ENCODE results near the gene HLTF.

The HLTF gene

DNA sequence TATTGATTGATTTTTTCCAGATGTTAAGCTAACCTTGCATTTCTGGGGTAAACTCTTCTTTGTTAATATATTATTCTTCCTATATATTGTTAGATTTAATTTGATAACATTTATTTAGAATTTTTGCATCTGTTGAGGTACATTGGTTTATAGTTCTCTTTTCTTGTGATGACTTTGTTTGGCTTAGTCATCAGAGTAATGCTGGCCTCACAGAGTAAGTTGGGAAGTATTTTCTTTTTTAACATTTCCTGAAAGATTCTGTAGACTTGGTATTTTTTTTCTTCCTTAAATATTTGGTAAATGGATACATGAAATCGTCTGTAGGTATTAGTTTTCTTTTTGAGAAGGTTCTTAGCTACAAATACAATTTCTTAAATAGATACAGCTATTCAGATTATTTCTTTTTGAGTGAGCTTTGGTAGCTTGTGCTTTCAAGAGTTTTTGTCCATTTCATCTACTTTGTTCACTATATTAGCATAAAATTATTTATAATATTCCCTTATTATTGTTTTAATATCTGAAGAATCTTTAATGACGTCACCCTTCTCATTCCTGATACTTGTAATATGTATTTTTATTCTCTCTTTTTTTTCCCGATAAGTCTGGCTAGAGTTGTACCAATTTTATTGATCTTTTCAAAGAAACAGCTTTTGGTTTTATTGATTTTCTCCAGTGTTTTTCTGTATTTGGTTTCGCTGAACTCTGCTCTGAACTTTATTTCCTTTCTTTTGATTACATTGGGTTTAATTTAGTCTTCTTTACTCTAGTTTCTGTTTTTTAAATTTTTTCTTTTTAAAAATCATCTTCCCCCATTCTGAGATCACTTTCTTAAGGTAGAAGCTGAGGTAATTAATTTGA is 36.6 kb upstream of the HLTF start:
- H3K4me3 ChIP-seq (ENCODE audit: low read length), result no peak overlapping the region
- no peak for DNase-seq (ENCODE audit: low read depth)
- TF ChIP-seq, protein P1, sequence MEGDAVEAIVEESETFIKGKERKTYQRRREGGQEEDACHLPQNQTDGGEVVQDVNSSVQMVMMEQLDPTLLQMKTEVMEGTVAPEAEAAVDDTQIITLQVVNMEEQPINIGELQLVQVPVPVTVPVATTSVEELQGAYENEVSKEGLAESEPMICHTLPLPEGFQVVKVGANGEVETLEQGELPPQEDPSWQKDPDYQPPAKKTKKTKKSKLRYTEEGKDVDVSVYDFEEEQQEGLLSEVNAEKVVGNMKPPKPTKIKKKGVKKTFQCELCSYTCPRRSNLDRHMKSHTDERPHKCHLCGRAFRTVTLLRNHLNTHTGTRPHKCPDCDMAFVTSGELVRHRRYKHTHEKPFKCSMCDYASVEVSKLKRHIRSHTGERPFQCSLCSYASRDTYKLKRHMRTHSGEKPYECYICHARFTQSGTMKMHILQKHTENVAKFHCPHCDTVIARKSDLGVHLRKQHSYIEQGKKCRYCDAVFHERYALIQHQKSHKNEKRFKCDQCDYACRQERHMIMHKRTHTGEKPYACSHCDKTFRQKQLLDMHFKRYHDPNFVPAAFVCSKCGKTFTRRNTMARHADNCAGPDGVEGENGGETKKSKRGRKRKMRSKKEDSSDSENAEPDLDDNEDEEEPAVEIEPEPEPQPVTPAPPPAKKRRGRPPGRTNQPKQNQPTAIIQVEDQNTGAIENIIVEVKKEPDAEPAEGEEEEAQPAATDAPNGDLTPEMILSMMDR (conservative IDR thresholded peaks at IDR 0.05; ENCODE audit: low read depth, low read length), result no peak

DNA sequence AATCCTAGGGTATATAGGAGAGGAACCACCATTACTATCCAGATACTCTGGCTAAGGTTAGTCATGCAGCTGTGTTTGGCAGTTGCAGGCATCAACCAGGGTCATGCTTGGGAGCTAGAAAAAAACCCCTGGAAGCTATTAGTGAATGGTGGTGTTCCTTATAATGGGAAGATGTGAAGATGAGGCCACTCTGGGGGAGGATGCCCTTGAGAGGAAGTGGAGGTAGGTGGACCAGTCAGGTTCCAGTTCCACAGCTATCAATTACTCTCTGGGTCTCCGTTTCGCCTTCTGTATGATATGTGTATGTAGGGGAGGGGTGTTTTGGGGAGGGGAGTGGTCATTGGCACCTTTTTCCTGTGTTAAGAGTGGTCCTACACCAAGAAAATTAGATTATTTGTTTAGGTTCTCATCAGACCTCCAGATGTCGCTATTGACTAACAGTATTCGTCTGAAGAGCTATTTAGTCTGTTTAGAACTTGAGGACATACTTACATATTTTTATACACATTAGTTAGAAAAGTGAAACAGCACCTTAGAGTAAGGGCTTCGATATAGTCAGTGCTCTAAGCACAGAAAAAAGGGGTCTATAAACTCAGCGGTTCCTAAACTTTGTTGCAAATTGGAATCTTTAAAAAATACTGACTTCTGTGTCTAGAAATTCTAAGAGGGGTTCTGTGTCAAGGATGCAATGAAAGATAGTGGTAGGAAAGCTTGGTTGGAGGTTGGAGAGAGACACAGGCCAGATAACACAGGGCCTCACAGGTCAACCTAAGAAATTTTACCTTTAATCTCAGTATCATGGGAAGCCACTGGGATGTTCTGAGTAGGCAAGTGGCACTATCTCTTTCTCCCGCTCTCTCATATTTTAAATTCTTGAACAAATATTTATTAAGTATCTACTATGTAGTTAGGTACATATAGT is 34.0 kb upstream of the HLTF start:
- DNase-seq (ENCODE audit: low read depth), result peak; percentile 28
- no peak overlapping the region for H3K4me3 ChIP-seq (ENCODE audit: low read length)
- TF ChIP-seq, protein P1 (conservative IDR thresholded peaks at IDR 0.05; ENCODE audit: low read depth, low read length), result peak; percentile 59

DNA sequence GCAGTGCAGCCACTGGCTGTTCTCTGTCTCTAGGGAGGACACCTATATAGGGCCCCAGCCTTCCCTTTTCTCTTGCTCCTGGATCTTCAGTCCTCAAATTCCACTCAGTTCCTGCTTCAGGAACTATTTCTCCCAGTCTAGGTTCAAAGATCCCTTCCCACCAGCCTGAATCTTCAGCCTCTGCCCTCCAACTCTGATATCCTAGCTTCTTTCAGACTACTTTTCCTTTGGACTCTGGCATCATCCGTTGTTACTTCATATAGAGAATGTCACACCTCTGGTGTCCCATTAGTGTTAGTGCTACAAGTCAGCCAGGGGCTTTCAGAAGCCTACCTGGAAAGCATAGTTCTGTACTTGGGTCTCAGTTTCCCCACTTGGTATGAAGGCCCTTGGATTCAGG is 33.1 kb upstream of the HLTF start:
- DNase-seq (ENCODE audit: low read depth), result no peak
- TF ChIP-seq, protein P1 (conservative IDR thresholded peaks at IDR 0.05; ENCODE audit: low read depth, low read length), result no peak
- H3K4me3 ChIP-seq (ENCODE audit: low read length), result no peak overlapping the region

DNA sequence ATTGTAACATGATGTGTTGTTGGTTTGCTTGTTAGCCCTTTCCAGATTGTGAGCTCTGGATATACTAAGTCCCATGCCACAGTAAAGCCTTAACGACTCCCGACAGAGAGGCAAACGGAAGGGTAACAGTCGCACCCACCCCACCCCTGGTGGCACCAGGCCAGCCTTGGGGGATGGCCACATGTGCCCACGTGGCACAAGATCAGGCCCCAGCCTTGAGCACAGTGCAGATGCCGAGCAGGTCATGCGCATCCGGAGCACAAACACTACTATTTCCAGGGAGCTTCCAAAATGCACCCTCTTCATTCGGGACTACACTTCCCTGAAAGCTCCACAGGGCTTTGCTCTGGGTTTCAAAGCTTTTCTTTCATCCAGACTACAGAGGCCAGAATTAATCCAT is 32.4 kb upstream of the HLTF start:
- no peak overlapping the region for H3K4me3 ChIP-seq (ENCODE audit: low read length)
- TF ChIP-seq, protein P1 (conservative IDR thresholded peaks at IDR 0.05; ENCODE audit: low read depth, low read length), result no peak
- no peak for DNase-seq (ENCODE audit: low read depth)

DNA sequence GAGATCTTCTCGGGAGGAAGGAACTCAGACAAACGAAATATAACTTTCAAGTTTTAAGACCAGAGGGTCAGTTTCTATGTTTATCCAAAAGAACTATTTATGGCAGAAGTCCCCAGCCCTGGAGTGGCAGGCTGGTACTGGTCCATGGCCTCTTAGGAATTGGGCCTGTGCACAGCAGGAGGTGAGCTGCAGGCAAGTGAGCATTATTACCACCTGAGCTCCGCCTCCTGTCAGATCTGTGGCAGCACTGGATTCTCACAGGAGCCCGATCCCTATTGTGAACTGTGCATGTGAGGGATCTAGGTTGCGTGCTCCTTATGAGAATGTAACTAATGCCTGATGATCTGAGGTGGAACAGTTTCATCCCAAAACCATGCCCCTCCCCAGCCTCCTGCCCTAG is 28.8 kb upstream of the HLTF start:
- DNase-seq (ENCODE audit: low read depth), result no peak
- H3K4me3 ChIP-seq (ENCODE audit: low read length), result no peak overlapping the region
- TF ChIP-seq, protein P1 (conservative IDR thresholded peaks at IDR 0.05; ENCODE audit: low read depth, low read length), result no peak

DNA sequence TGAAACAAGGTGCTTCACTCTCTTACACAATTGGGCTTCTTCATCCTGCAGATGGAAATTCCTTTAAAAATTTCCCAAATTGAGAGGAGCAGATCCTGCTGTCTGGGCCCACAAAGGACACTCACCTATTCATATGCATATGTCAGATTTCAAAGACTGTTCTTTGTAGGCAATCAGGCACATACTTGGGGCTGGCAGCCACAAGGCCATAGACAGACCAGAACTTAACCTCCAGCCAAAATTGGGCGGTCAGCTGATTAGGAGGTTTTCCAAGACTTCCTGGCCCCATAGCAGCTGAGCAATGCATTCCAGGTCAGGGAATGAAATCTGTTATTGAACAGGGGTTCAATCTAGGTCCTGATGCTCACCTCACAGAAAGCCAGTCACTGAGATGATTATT is 28.1 kb upstream of the HLTF start:
- TF ChIP-seq, protein P1 (conservative IDR thresholded peaks at IDR 0.05; ENCODE audit: low read depth, low read length), result no peak
- no peak for DNase-seq (ENCODE audit: low read depth)
- no peak overlapping the region for H3K4me3 ChIP-seq (ENCODE audit: low read length)

Data from retinal pigment epithelial cell (primary cell).